Epithelial cell of proximal tubule (primary cell): Measurements from ENCODE around the gene C10orf90. TPM values are rescaled to one million over a fixed set of nuclear protein-coding genes. Genes with fewer than 3 reads are reported as not detected.

Experiments
- DNase-seq: peaks from one replicate; pipeline ENCODE4 v3.0.0-alpha.2; 2011; ENCODE audit warnings: low read depth
- H3K4me3 ChIP-seq: 2 replicates; pipeline ENCODE4 v1.5.1; 2011; ENCODE audit warnings: low read depth, mild to moderate bottlenecking, low read length
- CTCF ChIP-seq: conservative IDR thresholded peaks from 2 replicates; pipeline ENCODE4 v1.5.1; 2012; ENCODE audit warnings: low read depth, mild to moderate bottlenecking, low read length
- total RNA-seq: library from RNA; depleted of rRNA; stranded (reverse); fragments of >200 nt; gene quantifications from 2 replicates; pipeline ENCODE4 v1.2.3, GENCODE V29; 2015

C10orf90 gene
- total RNA-seq, 1 donor from 2014 or later, result not detected

GRCh38 chr10:126702181-126702580 lies 31.7 kb upstream of the C10orf90 start:
- DNase-seq, result no peak
- H3K4me3 ChIP-seq, result no peak overlapping the region
- TF ChIP-seq CTCF, result no peak

- DNase-seq, result no peak
- TF ChIP-seq CTCF, result no peak
These were observed 31.0 kb upstream of the C10orf90 start for GRCh38 chr10:126701526-126701925.

GRCh38 chr10:126696684-126697083 lies 26.2 kb upstream of the C10orf90 start:
- DNase-seq, result no peak
- H3K4me3 ChIP-seq, result no peak overlapping the region
- TF ChIP-seq CTCF, result no peak

More at GRCh38 chr10:126701526-126701925, 31.0 kb upstream of the C10orf90 start:
- no peak overlapping the region for H3K4me3 ChIP-seq

- H3K4me3 ChIP-seq, result no peak overlapping the region
- DNase-seq, result no peak
- TF ChIP-seq CTCF, result no peak
These were observed 21.0 kb upstream of the C10orf90 start for GRCh38 chr10:126691456-126691855.

- DNase-seq, result no peak
- H3K4me3 ChIP-seq, result no peak overlapping the region
- TF ChIP-seq CTCF, result no peak
These were observed 20.0 kb upstream of the C10orf90 start for GRCh38 chr10:126690534-126690933.

GRCh38 chr10:126689461-126689994 lies 19.0 kb upstream of the C10orf90 start:
- no peak for TF ChIP-seq CTCF
- no peak overlapping the region for H3K4me3 ChIP-seq
- no peak for DNase-seq

- no peak for DNase-seq
These were observed 16.7 kb upstream of the C10orf90 start for GRCh38 chr10:126687121-126687606.

More at GRCh38 chr10:126687121-126687606, 16.7 kb upstream of the C10orf90 start:
- H3K4me3 ChIP-seq, result no peak overlapping the region
- no peak for TF ChIP-seq CTCF
